Measurements from ENCODE around the gene KRTAP21-1. TPM values are rescaled to one million over a fixed set of nuclear protein-coding genes. Genes with fewer than 3 reads are reported as not detected.

KRTAP21-1 gene
- total RNA-seq, 1 experiment from 2014 or later: not detected

- no peak within 1 kb of the TSS for H3K27ac ChIP-seq (ENCODE audit: insufficient read length, low read depth, low read length)
- H3K18ac ChIP-seq (ENCODE audit: insufficient read length, low read depth, low read length): no peak within 1 kb of the TSS
- no peak within 1 kb of the TSS for H3K14ac ChIP-seq (ENCODE audit: insufficient read depth, low read length)
- no peak within 1 kb of the TSS for H4K91ac ChIP-seq (ENCODE audit: insufficient read length, low read depth, low read length)
- no peak within 1 kb of the TSS for H2BK5ac ChIP-seq (ENCODE audit: insufficient read length, low read length)
- no peak within 1 kb of the TSS for H2AFZ ChIP-seq (ENCODE audit: low read length)
- H3K79me2 ChIP-seq (ENCODE audit: insufficient read depth, low read length): no peaks in the 10 kb centered on the region
- H4K20me1 ChIP-seq (ENCODE audit: control insufficient read depth, insufficient read depth, insufficient read length): no peaks in the 10 kb centered on the region
- H3K23me2 ChIP-seq (ENCODE audit: insufficient read length, low read depth, low read length, poor library complexity, severe bottlenecking): no peaks in the 10 kb centered on the region
- H3K23ac ChIP-seq (ENCODE audit: insufficient read length, low read depth, low read length): no peak within 1 kb of the TSS
- no peak within 1 kb of the TSS for H2AK5ac ChIP-seq (ENCODE audit: insufficient read length, low read length)
- no peak within 1 kb of the TSS for H3K56ac ChIP-seq (ENCODE audit: insufficient read length, low read depth, low read length)
- no peak within 1 kb of the TSS for H4K5ac ChIP-seq (ENCODE audit: insufficient read length, low read depth, low read length)
- H3K4ac ChIP-seq (ENCODE audit: low read depth, low read length): no peak within 1 kb of the TSS
- H3K79me1 ChIP-seq (ENCODE audit: insufficient read depth, low read depth, low read length, poor library complexity, severe bottlenecking): no peaks in the 10 kb centered on the region
- Mint-ChIP-seq H3K4me1 (no peaks in the 10 kb centered on the region), H3K36me3 (ENCODE audit: insufficient read depth in 1 of 3, low read depth in 3 of 3) (peaks cover 0 to 21% (median 0%) of the 10 kb centered on the region in 3 experiments; a peak in 2 of 7 replicates), H3K9me3 (peaks cover 0 to 15% of the 10 kb centered on the region in 2 experiments; a peak in 3 of 5 replicates), H3K27me3 (ENCODE audit: low read depth) (no peaks in the 10 kb centered on the region), H3K4me3 (no peak within 1 kb of the TSS), H3K27ac (no peak within 1 kb of the TSS)
- TF ChIP-seq CTCF (conservative IDR thresholded peaks at IDR 0.05): no peak
- H3K4me1 ChIP-seq (ENCODE audit: insufficient read depth, low read length): no peaks in the 10 kb centered on the region
- no peaks in the 10 kb centered on the region for H3K9me3 ChIP-seq (ENCODE audit: control insufficient read depth, low read depth, low read length)
- no peak within 1 kb of the TSS for H3K4me2 ChIP-seq (ENCODE audit: insufficient read depth, insufficient read length, low read length)
- H2BK20ac ChIP-seq (ENCODE audit: low read depth, low read length, poor library complexity, severe bottlenecking): no peak within 1 kb of the TSS
- H4K8ac ChIP-seq (replicated peaks; ENCODE audit: insufficient read length, low read depth, low read length): no peak within 1 kb of the TSS
- H3T11ph ChIP-seq (ENCODE audit: low read length): no peak within 1 kb of the TSS
- H3K9ac ChIP-seq (ENCODE audit: extremely low read depth, insufficient read length, low read length): no peak within 1 kb of the TSS
- no peak for DNase-seq
- H2BK12ac ChIP-seq (ENCODE audit: insufficient read length, low read depth, low read length): no peak within 1 kb of the TSS
- no peaks in the 10 kb centered on the region for H3K27me3 ChIP-seq (ENCODE audit: insufficient read depth, low read length)
- no peak within 1 kb of the TSS for H2BK120ac ChIP-seq (ENCODE audit: low read depth, low read length, poor library complexity, severe bottlenecking)
- 0 out of 2 replicates have a peak within 1 kb of the TSS, but pooled peaks have one; percentile 94 for H2BK15ac ChIP-seq (ENCODE audit: low read depth, low read length)
Observed at GRCh38 chr21:30747159-30747558, 8.1 kb downstream of the KRTAP21-1 start, which contains the start of gene KRTAP21-2. Gene KRTAP21-2 (minus strand): TSS chr21:30747259. CDS start chr21:30747202, 57 bp downstream.
